Measurements from ENCODE around the gene ZSCAN20. TPM values are rescaled to one million over a fixed set of nuclear protein-coding genes. Genes with fewer than 3 reads are reported as not detected.

Gene ZSCAN20
- total and polyA plus RNA-seq, 7 donors: 0.75 to 4.9 (median 2.8) TPM

GRCh38 chr1:33465316-33465715 is 7.1 kb upstream of the ZSCAN20 start:
- 92 to 97% (median 92%) methylated on average over 2 of the region's 2 CpGs for WGBS, 3 donors
- ATAC-seq (no peak), DNase-seq (no peak)
- Histone ChIP-seq H3K36me3 (ENCODE audit: insufficient read depth in 1 of 2, low read depth in 1 of 2) (no peaks in the 10 kb centered on the region), H3K27ac (no peak overlapping the region), H3K4me1 (peaks cover 22% of the 10 kb centered on the region), H3K4me3 (no peak overlapping the region), H3K27me3 (ENCODE audit: insufficient read depth in 3 of 3, low read length in 2 of 3) (no peaks in the 10 kb centered on the region), H3K9me3 (no peaks in the 10 kb centered on the region)
- intact Hi-C loops (cut with DNase I): loop anchor here (5.0 to 10.0 kb wide), 5 partner anchors 98 to 348 kb away; no protein-coding TSS in a partner anchor
- TF ChIP-seq CTCF (IDR thresholded peaks at IDR 0.05): no peak

DNA sequence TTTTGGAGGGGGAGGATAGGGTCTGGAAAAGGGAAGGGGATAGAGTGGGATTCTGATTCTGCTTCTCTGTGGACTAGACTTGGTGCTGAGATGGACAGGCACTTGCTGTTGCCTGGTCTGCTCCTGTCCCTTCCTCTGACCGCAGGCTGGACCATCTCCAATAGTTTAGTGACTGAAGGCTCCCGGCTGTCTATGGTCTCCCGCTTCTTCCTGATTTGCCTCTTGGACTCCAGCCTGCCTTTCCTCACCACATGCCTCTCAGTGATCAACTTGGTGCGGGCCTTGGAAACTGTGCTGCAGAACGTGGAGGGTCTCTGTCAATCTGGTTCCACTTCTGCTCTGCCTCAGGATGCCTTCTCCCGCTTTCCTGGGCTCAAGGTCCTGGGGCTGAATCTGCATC is 6.3 kb upstream of the ZSCAN20 start:
- H3K27ac ChIP-seq: no peak overlapping the region
- H3K4me1 ChIP-seq: peaks cover 21% of the 10 kb centered on the region
- intact Hi-C loops (cut with DNase I): loop anchor here (5.0 to 10.0 kb wide), 5 partner anchors 99 to 349 kb away; no protein-coding TSS in a partner anchor
- H3K4me3 ChIP-seq: no peak overlapping the region
- WGBS, 3 donors: 25 to 33% (median 29%) methylated on average over 6 of the region's 6 CpGs
- no peak for DNase-seq
- no peak for TF ChIP-seq CTCF (IDR thresholded peaks at IDR 0.05)
- H3K27me3 ChIP-seq (ENCODE audit: insufficient read depth in 3 of 3, low read length in 2 of 3): no peaks in the 10 kb centered on the region
- ATAC-seq: peak in 3 of 4 donors; percentile 52 to 76 (median 63)
- no peaks in the 10 kb centered on the region for H3K36me3 ChIP-seq (ENCODE audit: insufficient read depth in 1 of 2, low read depth in 1 of 2)
- H3K9me3 ChIP-seq: no peaks in the 10 kb centered on the region

DNA sequence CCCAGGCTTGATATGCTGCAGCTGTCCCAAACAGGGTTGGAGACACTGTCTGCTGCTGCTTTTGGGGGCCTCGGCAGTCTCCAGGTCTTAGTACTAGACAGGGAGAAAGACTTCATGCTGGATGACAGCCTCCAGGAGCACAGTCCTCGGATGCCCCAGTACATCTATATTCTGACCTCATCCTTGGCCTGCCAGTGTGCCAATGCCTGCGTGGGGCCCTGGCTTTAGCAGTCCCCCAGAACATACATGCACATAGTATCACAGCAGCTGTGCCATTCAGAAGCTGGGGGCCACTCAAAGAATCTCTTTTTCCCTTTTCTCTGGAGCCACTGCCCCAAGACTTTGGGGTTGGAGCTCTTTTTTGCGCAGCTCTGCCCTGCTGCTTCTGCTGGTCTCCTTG is 4.4 kb upstream of the ZSCAN20 start:
- Histone ChIP-seq H3K4me3 (no peak overlapping the region), H3K4me1 (peaks cover 18% of the 10 kb centered on the region), H3K9me3 (no peaks in the 10 kb centered on the region), H3K27me3 (ENCODE audit: insufficient read depth in 3 of 3, low read length in 2 of 3) (no peaks in the 10 kb centered on the region), H3K36me3 (ENCODE audit: insufficient read depth in 1 of 2, low read depth in 1 of 2) (no peaks in the 10 kb centered on the region), H3K27ac (no peak overlapping the region)
- ATAC-seq (no peak), DNase-seq (no peak)
- intact Hi-C loops (cut with DNase I): loop anchor here (2.0 to 10.0 kb wide), 6 partner anchors 101 to 351 kb away; no protein-coding TSS in a partner anchor
- 68 to 73% (median 69%) methylated on average over 4 of the region's 4 CpGs for WGBS, 3 donors
- no peak for TF ChIP-seq CTCF (IDR thresholded peaks at IDR 0.05)

DNA sequence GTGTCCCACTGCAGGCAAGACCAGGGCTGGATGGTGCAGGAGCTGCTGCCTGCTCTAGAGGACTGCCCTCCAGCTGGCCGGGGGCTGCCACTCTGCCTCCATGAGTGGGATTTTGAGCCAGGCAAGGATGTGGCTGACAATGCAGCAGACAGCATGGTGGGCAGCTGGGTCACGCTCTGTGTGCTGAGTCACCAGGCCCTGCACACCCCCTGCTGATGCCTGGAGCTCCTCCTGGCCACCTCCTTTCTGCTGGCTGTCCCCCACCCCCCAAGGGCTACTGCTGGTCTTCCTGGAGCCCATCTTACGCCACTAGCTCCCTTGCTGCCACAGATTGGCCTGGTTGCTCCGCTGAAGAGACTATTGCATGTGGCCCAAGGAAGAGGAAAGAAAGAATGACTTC is 3.9 kb upstream of the ZSCAN20 start:
- no peak overlapping the region for H3K4me3 ChIP-seq
- peaks cover 19% of the 10 kb centered on the region for H3K4me1 ChIP-seq
- H3K36me3 ChIP-seq (ENCODE audit: insufficient read depth in 1 of 2, low read depth in 1 of 2): no peaks in the 10 kb centered on the region
- 90 to 95% (median 93%) methylated on average over 4 of the region's 4 CpGs for WGBS, 3 donors
- H3K27ac ChIP-seq: no peak overlapping the region
- H3K9me3 ChIP-seq: no peaks in the 10 kb centered on the region
- TF ChIP-seq CTCF (IDR thresholded peaks at IDR 0.05): no peak
- H3K27me3 ChIP-seq (ENCODE audit: insufficient read depth in 3 of 3, low read length in 2 of 3): no peaks in the 10 kb centered on the region
- DNase-seq (no peak), ATAC-seq (no peak)
- intact Hi-C loops (cut with DNase I): loop anchor here (2.0 to 10.0 kb wide), 6 partner anchors 101 to 351 kb away; no protein-coding TSS in a partner anchor

DNA sequence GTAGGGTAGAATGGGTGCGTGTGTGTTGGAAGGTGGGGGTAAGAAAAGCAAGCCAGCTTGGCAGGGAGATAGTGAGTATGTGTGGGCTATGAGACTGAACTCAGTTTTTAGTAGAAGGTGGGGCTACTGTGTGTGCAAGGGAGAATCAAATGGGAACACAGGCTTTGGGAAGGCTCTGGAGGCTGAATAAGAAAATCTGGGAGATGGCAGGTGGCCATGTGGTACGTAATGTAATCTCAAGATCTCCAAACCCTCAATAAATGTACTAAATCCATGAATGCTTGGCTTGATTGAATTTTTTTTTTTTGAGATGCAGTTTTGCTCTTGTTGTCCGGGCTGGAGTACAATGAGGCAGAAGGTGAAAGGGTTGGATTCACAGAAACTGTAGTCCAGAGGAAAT is 3.5 kb upstream of the ZSCAN20 start:
- no peaks in the 10 kb centered on the region for H3K9me3 ChIP-seq
- 85 to 89% (median 86%) methylated on average over 3 of the region's 3 CpGs for WGBS, 3 donors
- intact Hi-C loops (cut with DNase I): loop anchor here (2.0 to 10.0 kb wide), 6 partner anchors 102 to 352 kb away; no protein-coding TSS in a partner anchor
- no peak overlapping the region for H3K4me3 ChIP-seq
- no peak for TF ChIP-seq CTCF (IDR thresholded peaks at IDR 0.05)
- peaks cover 23% of the 10 kb centered on the region for H3K4me1 ChIP-seq
- no peak overlapping the region for H3K27ac ChIP-seq
- H3K27me3 ChIP-seq (ENCODE audit: insufficient read depth in 3 of 3, low read length in 2 of 3): no peaks in the 10 kb centered on the region
- ATAC-seq (no peak), DNase-seq (no peak)
- H3K36me3 ChIP-seq (ENCODE audit: insufficient read depth in 1 of 2, low read depth in 1 of 2): no peaks in the 10 kb centered on the region

Data from psoas muscle (tissue), 8 donors.